HG03558 (cell line): ENCODE results near the gene HOXA2.

ENCODE experiments used
- ATAC-seq: cut with Tn5 transposase; IDR thresholded peaks from one replicate; pipeline ENCODE4 v1.9.1; 2021; ENCODE audit warnings: moderate number of reproducible peaks; ENCODE audit not compliant: unreplicated experiment; ENCODE audit errors: extremely low read depth

HOXA2 gene

GRCh38 chr7:27113991-27114769 is 11.7 kb upstream of the HOXA2 start:
- ATAC-seq: no peak

- ATAC-seq: no peak
Observed at GRCh38 chr7:27112955-27113949, 10.8 kb upstream of the HOXA2 start.

GRCh38 chr7:27112361-27112760 is 9.9 kb upstream of the HOXA2 start:
- ATAC-seq: no peak

GRCh38 chr7:27111751-27112277 is 9.3 kb upstream of the HOXA2 start:
- no peak for ATAC-seq

- no peak for ATAC-seq
Observed at GRCh38 chr7:27111042-27111750, 8.7 kb upstream of the HOXA2 start.

- ATAC-seq: no peak
Observed at GRCh38 chr7:27110186-27111031, 7.9 kb upstream of the HOXA2 start.

GRCh38 chr7:27109466-27110185 is 7.1 kb upstream of the HOXA2 start:
- ATAC-seq: no peak

GRCh38 chr7:27108390-27109127 is 6.1 kb upstream of the HOXA2 start:
- no peak for ATAC-seq

GRCh38 chr7:27107391-27108381 is 5.2 kb upstream of the HOXA2 start:
- no peak for ATAC-seq

GRCh38 chr7:27106901-27107240 is 4.4 kb upstream of the HOXA2 start:
- ATAC-seq: no peak

GRCh38 chr7:27106181-27106900 is 3.9 kb upstream of the HOXA2 start:
- ATAC-seq: no peak

- ATAC-seq: no peak
Observed at GRCh38 chr7:27105301-27106031, 3.0 kb upstream of the HOXA2 start.

- ATAC-seq: no peak
Observed at GRCh38 chr7:27104341-27105058, 2.0 kb upstream of the HOXA2 start.

- no peak for ATAC-seq
Observed at GRCh38 chr7:27103489-27104226, 1.2 kb upstream of the HOXA2 start.
